Mammary microvascular endothelial cell (primary cell): ENCODE data around the gene LCN15. TPM values are rescaled to one million over a fixed set of nuclear protein-coding genes. Genes with fewer than 3 reads are reported as not detected.

Experiments
- total RNA-seq: library from RNA; depleted of rRNA; stranded (reverse); fragments of >200 nt; gene quantifications from 2 replicates; pipeline ENCODE4 v1.2.3, GENCODE V29; 2015

LCN15 gene, protein sequence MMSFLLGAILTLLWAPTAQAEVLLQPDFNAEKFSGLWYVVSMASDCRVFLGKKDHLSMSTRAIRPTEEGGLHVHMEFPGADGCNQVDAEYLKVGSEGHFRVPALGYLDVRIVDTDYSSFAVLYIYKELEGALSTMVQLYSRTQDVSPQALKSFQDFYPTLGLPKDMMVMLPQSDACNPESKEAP
- 1.6 TPM in 1 of 2 replicates, not detected in the other for total RNA-seq

GRCh38 chr9:136764301-136764891 is at the start of gene LCN15:
Gene LCN15 (minus strand): TSS chr9:136764518. CDS start chr9:136764488, 30 bp downstream.

DNA sequence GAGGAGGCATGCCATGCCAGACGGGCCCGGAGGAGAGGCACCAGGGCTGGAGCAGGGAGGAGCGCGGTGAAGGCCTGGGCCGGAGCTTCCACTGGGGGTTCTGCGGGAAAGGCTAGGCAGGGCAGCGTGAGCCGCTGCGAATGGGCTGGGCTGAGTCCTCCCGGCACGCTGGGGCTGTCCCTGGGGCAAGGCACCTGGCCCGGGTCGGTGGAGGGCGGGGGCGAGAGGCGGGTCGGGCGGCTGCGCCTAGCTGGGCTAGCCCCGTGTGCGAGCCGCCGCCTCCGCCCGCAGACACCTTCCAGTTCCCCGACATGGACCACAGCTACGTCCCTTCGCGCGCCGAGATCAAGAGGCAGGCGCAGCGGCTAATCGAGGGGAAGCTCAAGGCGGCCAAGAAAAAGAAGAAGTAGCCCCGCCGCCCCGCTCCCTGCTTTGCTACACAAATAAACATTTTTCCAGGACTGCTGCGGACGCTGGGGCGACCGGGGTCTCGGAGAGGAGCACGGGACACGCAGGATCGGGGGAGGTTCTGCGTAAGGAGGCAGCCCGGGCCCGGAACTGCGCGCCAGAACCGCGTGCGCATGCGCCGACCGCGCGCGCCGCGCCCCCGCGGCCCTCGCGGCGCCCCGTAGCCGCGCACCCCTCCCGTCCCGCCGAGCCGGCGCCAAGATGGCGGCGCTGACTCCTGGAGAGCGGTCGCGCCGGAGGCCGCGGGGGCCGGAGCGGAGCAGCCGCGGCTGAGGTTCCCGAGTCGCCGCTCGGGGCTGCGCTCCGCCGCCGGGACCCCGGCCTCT is 43.2 kb upstream of the LCN15 start, which contains the start of gene RABL6:
Gene RABL6, plus strand, starts transcription at position 668 of the 794 bp plus-strand sequence. CDS start 249 bp downstream, outside the sequence.

GRCh38 chr9:136796238-136796774 is 32.0 kb upstream of the LCN15 start, which contains the start of gene CCDC183:
Gene CCDC183 (plus strand): TSS chr9:136796338. CDS start chr9:136796398, 60 bp downstream.

GRCh38 chr9:136790640-136791515 is 26.6 kb upstream of the LCN15 start, which contains the start of gene TMEM141:
Gene TMEM141 (plus strand): TSS chr9:136791344. CDS start chr9:136791371, 27 bp downstream.

DNA sequence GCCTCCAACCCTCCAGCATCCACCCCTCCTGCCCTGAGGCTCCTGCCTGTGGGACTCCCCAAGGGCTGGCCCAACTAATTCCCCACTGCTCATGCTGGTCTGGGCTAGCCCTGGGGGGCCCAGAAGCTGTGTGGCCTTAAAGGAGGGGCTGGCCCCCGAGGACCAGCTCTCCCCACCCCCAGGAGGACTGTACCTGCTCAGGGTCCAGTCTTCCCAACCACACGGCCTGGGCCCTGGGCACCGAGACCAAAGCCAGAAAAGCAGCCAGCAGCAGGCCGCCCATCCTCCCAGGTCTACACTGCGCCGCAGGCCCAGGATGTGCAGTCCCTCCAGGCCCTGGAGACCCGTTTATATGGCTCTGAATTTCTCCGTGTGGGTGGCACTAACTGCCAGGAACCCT is 16.1 kb downstream of the LCN15 start, which contains the start of gene LCN6:
Gene LCN6, minus strand, starts transcription at position 325 of the 400 bp plus-strand sequence. Its CDS starts 42 bp downstream, at position 283.

DNA sequence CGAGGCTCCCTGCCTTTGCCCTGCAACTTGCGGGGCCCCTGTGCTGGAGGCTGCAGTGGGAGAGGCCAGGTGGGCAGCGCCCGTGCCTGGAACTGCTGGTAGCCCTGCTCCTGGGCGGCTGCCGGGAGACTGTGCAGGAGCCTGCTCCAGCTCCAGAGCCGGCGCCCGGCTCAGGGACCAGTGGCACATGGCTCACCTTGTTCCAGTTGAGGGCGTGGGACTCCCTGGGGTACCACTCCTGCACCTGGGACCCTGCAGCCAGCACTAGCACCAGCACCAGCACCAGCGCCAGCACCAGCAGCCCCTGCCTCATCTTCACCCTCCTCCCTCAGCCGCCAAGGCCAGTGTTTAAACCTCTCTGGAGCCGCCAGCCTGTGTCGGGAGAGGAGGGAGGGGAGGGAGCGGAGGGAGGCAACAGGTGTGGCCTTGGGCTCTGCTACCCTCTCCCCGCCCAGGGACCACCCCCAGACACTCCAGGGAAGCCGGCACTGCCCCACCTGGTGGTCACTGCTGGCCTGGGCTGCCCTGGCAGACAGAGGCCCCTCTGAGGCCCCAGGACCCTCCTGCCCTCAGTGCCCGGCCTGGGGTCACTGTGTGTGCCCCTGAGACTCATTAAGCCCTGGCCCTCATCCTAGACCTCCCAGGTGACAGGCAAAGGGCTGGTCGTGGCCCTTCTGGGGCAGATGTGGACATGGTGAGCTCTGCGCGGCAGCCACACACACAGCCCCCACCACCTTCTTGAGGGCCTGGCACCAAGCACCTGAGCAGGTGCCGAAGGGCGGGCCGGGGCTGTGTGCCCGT is 21.5 kb downstream of the LCN15 start, which contains the start of gene LCN10:
Gene LCN10, minus strand, starts transcription at position 350 of the 801 bp plus-strand sequence. Its CDS starts 37 bp downstream, at position 313.

GRCh38 chr9:136711751-136712689 is 52.3 kb downstream of the LCN15 start, which contains the start of gene DIPK1B:
Gene DIPK1B (plus strand): TSS chr9:136712572. CDS start chr9:136712666, 94 bp downstream.

Other genes starting within 250 kb of the LCN15 start
- gene NOTCH1, start 218.5 kb downstream of the LCN15 start, total RNA-seq: 70.4 and 79.5 TPM in 2 replicates
- gene EGFL7, start 101.6 kb downstream of the LCN15 start, total RNA-seq: 902 and 1,153 TPM in 2 replicates
- gene AGPAT2, start 77.1 kb downstream of the LCN15 start, total RNA-seq: 37.3 and 38.2 TPM in 2 replicates
- 151 and 161 TPM in 2 replicates for gene DIPK1B, start 51.9 kb downstream of the LCN15 start, total RNA-seq
- gene LCN10, start 21.6 kb downstream of the LCN15 start, total RNA-seq: 0.44 TPM in 1 of 2 replicates, not detected in the other
- gene LCN6, start 16.0 kb downstream of the LCN15 start, total RNA-seq: 0.34 TPM in 1 of 2 replicates, not detected in the other
- gene LCN8, start 6.3 kb downstream of the LCN15 start, total RNA-seq: not detected in 2 replicates
- gene TMEM141, start 26.8 kb upstream of the LCN15 start, total RNA-seq: 113 and 125 TPM in 2 replicates
- not detected in 2 replicates for gene CCDC183, start 31.8 kb upstream of the LCN15 start, total RNA-seq
- gene RABL6, start 43.4 kb upstream of the LCN15 start, total RNA-seq: 110 and 124 TPM in 2 replicates
- gene AJM1, start 78.0 kb upstream of the LCN15 start, total RNA-seq: 0.93 and 1.5 TPM in 2 replicates
- 173 and 189 TPM in 2 replicates for gene PHPT1, start 84.9 kb upstream of the LCN15 start, total RNA-seq
- gene MAMDC4, start 87.8 kb upstream of the LCN15 start, total RNA-seq: 1.6 and 1.9 TPM in 2 replicates
- 413 and 485 TPM in 2 replicates for gene EDF1, start 101.8 kb upstream of the LCN15 start, total RNA-seq
- gene TRAF2, start 122.0 kb upstream of the LCN15 start, total RNA-seq: 17.3 and 18.3 TPM in 2 replicates
- gene FBXW5, start 180.2 kb upstream of the LCN15 start, total RNA-seq: 202 and 226 TPM in 2 replicates
- 0.20 and 0.84 TPM in 2 replicates for gene C8G, start 180.7 kb upstream of the LCN15 start, total RNA-seq
- gene LCN12, start 187.8 kb upstream of the LCN15 start, total RNA-seq: not detected in 2 replicates
- gene PTGDS, start 213.0 kb upstream of the LCN15 start, total RNA-seq: not detected in 2 replicates
- gene LCNL1, start 218.5 kb upstream of the LCN15 start, total RNA-seq: not detected in 2 replicates
- 53.2 and 65.9 TPM in 2 replicates for gene PAXX, start 227.9 kb upstream of the LCN15 start, total RNA-seq
- 0.40 TPM in 1 of 2 replicates, not detected in the other for gene CLIC3, start 232.1 kb upstream of the LCN15 start, total RNA-seq